HG03457 (cell line): ENCODE data around the gene NPW.
A peak's percentile ranks its signal among the peaks of the same experiment; 100 is the strongest.

Source experiments
- ATAC-seq: cut with Tn5 transposase; IDR thresholded peaks from one replicate; pipeline ENCODE4 v1.9.1; 2021; ENCODE audit warnings: moderate number of reproducible peaks; ENCODE audit not compliant: unreplicated experiment

The NPW gene

GRCh38 chr16:2019518-2019920 is at the start of gene NPW:
Gene NPW, plus strand, starts transcription at chr16:2019785.
- ATAC-seq, result no peak

- ATAC-seq, result peak; percentile 54
Observed at GRCh38 chr16:1971796-1972489, 47.6 kb upstream of the NPW start, which contains the start of gene TBL3. Gene TBL3, plus strand, starts transcription at chr16:1972053. Its CDS starts 112 bp downstream, at chr16:1972165.

GRCh38 chr16:1972490-1972877 is 47.1 kb upstream of the NPW start:
- no peak for ATAC-seq

- ATAC-seq, result no peak
Observed at GRCh38 chr16:1973461-1974156, 46.0 kb upstream of the NPW start.

GRCh38 chr16:1974157-1975070 is 45.2 kb upstream of the NPW start:
- ATAC-seq, result no peak

- ATAC-seq, result no peak
Observed at GRCh38 chr16:1975432-1976215, 44.0 kb upstream of the NPW start.

GRCh38 chr16:1976216-1976520 is 43.4 kb upstream of the NPW start:
- ATAC-seq, result no peak

GRCh38 chr16:1976951-1977874 is 42.4 kb upstream of the NPW start:
- ATAC-seq, result no peak

GRCh38 chr16:1977875-1978268 is 41.7 kb upstream of the NPW start:
- ATAC-seq, result no peak

- no peak for ATAC-seq
Observed at GRCh38 chr16:1978476-1979120, 41.0 kb upstream of the NPW start.

- ATAC-seq, result no peak
Observed at GRCh38 chr16:1979271-1980029, 40.1 kb upstream of the NPW start.

- ATAC-seq, result no peak
Observed at GRCh38 chr16:1980030-1980769, 39.4 kb upstream of the NPW start.

GRCh38 chr16:1980770-1981087 is 38.9 kb upstream of the NPW start:
- no peak for ATAC-seq

GRCh38 chr16:1981398-1981836 is 38.2 kb upstream of the NPW start, which contains the start of gene NOXO1:
Gene NOXO1, minus strand, starts transcription at chr16:1981469. Its CDS starts 290 bp downstream, at chr16:1981179.
- ATAC-seq, result no peak

GRCh38 chr16:1982013-1982433 is 37.6 kb upstream of the NPW start:
- no peak for ATAC-seq

GRCh38 chr16:1982991-1983543 is 36.5 kb upstream of the NPW start:
- ATAC-seq, result no peak

GRCh38 chr16:1983544-1984346 is 35.8 kb upstream of the NPW start, which contains the start of gene GFER:
Gene GFER, plus strand, starts transcription at chr16:1984193. Its CDS starts 26 bp downstream, at chr16:1984219.
- no peak for ATAC-seq
